OCI-LY1 (cell line): ENCODE data around the gene ZNF3.

Experiments used
- H2AFZ ChIP-seq: fragments of 200-600 bp; sonication (generic), shearing (Covaris generic); 2 replicates; pipeline ENCODE4 v1.6.0; 2014; ENCODE audit warnings: antibody characterized with exemption, mild to moderate bottlenecking, low read length
- H3F3A ChIP-seq: fragments of 200-600 bp; sonication (generic), shearing (Covaris generic); 2 replicates; pipeline ENCODE4 v1.6.0; 2014; ENCODE audit warnings: mild to moderate bottlenecking, antibody characterized with exemption, low read length, moderate library complexity; ENCODE audit not compliant: insufficient read depth
- H3K27ac ChIP-seq: fragments of 200-600 bp; sonication (generic); 2 replicates; pipeline ENCODE4 v1.5.1; 2014; ENCODE audit warnings: low read length, mixed run types, mild to moderate bottlenecking, low read depth; ENCODE audit not compliant: poor library complexity, severe bottlenecking
- H3K27me3 ChIP-seq: fragments of 200-600 bp; sonication (generic); 2 replicates; pipeline ENCODE4 v1.6.0; 2014; ENCODE audit warnings: antibody characterized with exemption, mild to moderate bottlenecking, low read length, moderate library complexity; ENCODE audit not compliant: insufficient read depth
- H3K36me3 ChIP-seq: fragments of 200-600 bp; sonication (generic); 2 replicates; pipeline ENCODE4 v1.6.1; 2014; ENCODE audit warnings: mild to moderate bottlenecking, antibody characterized with exemption, low read length, moderate library complexity, mixed read lengths; ENCODE audit not compliant: insufficient read depth
- H3K4me1 ChIP-seq: fragments of 200-600 bp; sonication (generic); 2 replicates; pipeline ENCODE4 v1.5.1; 2014; ENCODE audit warnings: mild to moderate bottlenecking, low read length, moderate library complexity; ENCODE audit not compliant: insufficient read depth, severe bottlenecking
- H3K4me2 ChIP-seq: fragments of 200-600 bp; sonication (generic), shearing (Covaris generic); 2 replicates; pipeline ENCODE4 v1.6.1; 2014; ENCODE audit warnings: low read length
- H3K4me3 ChIP-seq: fragments of 200-600 bp; sonication (generic); 2 replicates; pipeline ENCODE4 v1.5.1; 2014; ENCODE audit warnings: low read length, low read depth, mild to moderate bottlenecking, mixed read lengths; ENCODE audit not compliant: poor library complexity, severe bottlenecking
- H3K79me2 ChIP-seq: fragments of 200-600 bp; shearing (Covaris generic); 2 replicates; pipeline ENCODE4 v1.6.1; 2016; ENCODE audit warnings: mixed run types, low read length, mixed read lengths; ENCODE audit not compliant: insufficient read depth
- H3K9ac ChIP-seq: fragments of 200-600 bp; sonication (generic), shearing (Covaris generic); 2 replicates; pipeline ENCODE4 v1.6.1; 2014; ENCODE audit warnings: mild to moderate bottlenecking, low read length, mixed read lengths
- H3K9me2 ChIP-seq: fragments of 200-600 bp; sonication (generic), shearing (Covaris generic); 2 replicates; pipeline ENCODE4 v1.6.1; 2014; ENCODE audit warnings: low read depth, mild to moderate bottlenecking, low read length, mixed read lengths
- H3K9me3 ChIP-seq: fragments of 200-600 bp; shearing (Covaris generic); 2 replicates; pipeline ENCODE4 v1.6.1; 2014; ENCODE audit warnings: low read length, mixed read lengths
- H4K20me1 ChIP-seq: fragments of 200-600 bp; sonication (generic), shearing (Covaris generic); 2 replicates; pipeline ENCODE4 v1.6.0; 2016; ENCODE audit warnings: mild to moderate bottlenecking, low read length; ENCODE audit not compliant: insufficient read depth
- CTCF ChIP-seq: fragments of 200-600 bp; sonication (generic), shearing (Covaris generic); IDR thresholded peaks from 2 replicates; pipeline ENCODE4 v1.5.1; 2017; ENCODE audit warnings: mild to moderate bottlenecking, antibody characterized with exemption, low read length, moderate library complexity, mixed read lengths
- EZH2 ChIP-seq: fragments of 200-600 bp; sonication (generic), shearing (Covaris generic); IDR thresholded peaks from 2 replicates; pipeline ENCODE4 v1.8.0; 2017; ENCODE audit warnings: borderline replicate concordance, mixed run types, mild to moderate bottlenecking, antibody characterized with exemption, low read length, moderate library complexity, mixed read lengths

Gene ZNF3

GRCh38 chr7:100095289-100095688 lies 13.8 kb upstream of the ZNF3 start:
- TF ChIP-seq EZH2 (no peak), CTCF (no peak)
- H3K9me3 ChIP-seq: no peaks in the 10 kb centered on the region
- no peak overlapping the region for H3K9ac ChIP-seq
- H3K27me3 ChIP-seq: no peaks in the 10 kb centered on the region
- H3K36me3 ChIP-seq: peaks cover 100% of the 10 kb centered on the region
- no peak overlapping the region for H2AFZ ChIP-seq
- peaks cover 21% of the 10 kb centered on the region for H3F3A ChIP-seq
- no peak overlapping the region for H3K4me3 ChIP-seq
- H3K4me2 ChIP-seq: no peak overlapping the region
- peaks cover 8% of the 10 kb centered on the region for H3K79me2 ChIP-seq
- H3K27ac ChIP-seq: no peak overlapping the region
- peaks cover 9% of the 10 kb centered on the region for H3K4me1 ChIP-seq
- H4K20me1 ChIP-seq: no peaks in the 10 kb centered on the region
- H3K9me2 ChIP-seq: no peaks in the 10 kb centered on the region

DNA sequence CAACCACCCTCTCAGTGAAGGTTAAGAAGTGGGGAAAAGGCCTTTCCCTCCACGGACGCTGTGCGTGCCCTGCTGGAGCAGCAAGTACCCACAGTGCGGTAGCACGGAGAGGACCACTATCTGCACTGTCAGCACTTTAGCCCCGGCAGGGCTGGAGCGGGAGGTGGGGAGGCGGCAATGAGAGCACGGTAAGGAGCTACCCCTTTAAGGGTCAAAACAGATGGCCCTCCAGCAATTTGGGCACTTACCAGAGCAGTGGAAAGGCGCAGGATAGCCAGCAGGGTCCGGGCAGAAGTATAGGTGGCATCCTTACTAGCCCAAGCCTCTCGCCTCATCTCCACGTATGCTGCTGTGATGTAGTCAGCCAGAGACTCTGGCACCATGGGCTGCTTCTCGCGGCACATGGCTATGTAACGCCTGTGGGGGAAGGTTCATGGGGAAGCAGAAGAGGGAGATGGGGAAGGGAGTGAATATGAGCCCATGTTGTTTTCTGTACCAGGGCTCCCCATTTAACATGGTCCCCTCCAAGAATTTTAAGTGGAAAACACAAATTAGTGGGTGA lies 12.5 kb upstream of the ZNF3 start:
- no peak overlapping the region for H3K4me2 ChIP-seq
- peaks cover 14% of the 10 kb centered on the region for H3K4me1 ChIP-seq
- TF ChIP-seq EZH2 (no peak), CTCF (no peak)
- no peaks in the 10 kb centered on the region for H3K9me3 ChIP-seq
- peaks cover 89% of the 10 kb centered on the region for H3K36me3 ChIP-seq
- H3K4me3 ChIP-seq: no peak overlapping the region
- H3K79me2 ChIP-seq: no peaks in the 10 kb centered on the region
- H3K27me3 ChIP-seq: no peaks in the 10 kb centered on the region
- H3K9me2 ChIP-seq: no peaks in the 10 kb centered on the region
- H2AFZ ChIP-seq: no peak overlapping the region
- no peak overlapping the region for H3K9ac ChIP-seq
- no peak overlapping the region for H3K27ac ChIP-seq
- peaks cover 28% of the 10 kb centered on the region for H3F3A ChIP-seq
- no peaks in the 10 kb centered on the region for H4K20me1 ChIP-seq

GRCh38 chr7:100093498-100093897 lies 12.0 kb upstream of the ZNF3 start:
- no peaks in the 10 kb centered on the region for H4K20me1 ChIP-seq
- no peak overlapping the region for H3K4me2 ChIP-seq
- peaks cover 16% of the 10 kb centered on the region for H3K4me1 ChIP-seq
- peaks cover 84% of the 10 kb centered on the region for H3K36me3 ChIP-seq
- TF ChIP-seq CTCF: no peak
- H3K9me2 ChIP-seq: no peaks in the 10 kb centered on the region
- H3K27ac ChIP-seq: no peak overlapping the region
- H3K27me3 ChIP-seq: no peaks in the 10 kb centered on the region
- no peak overlapping the region for H2AFZ ChIP-seq
- H3K4me3 ChIP-seq: no peak overlapping the region
- peaks cover 28% of the 10 kb centered on the region for H3F3A ChIP-seq
- H3K79me2 ChIP-seq: no peaks in the 10 kb centered on the region
- no peaks in the 10 kb centered on the region for H3K9me3 ChIP-seq
- H3K9ac ChIP-seq: no peak overlapping the region
